Lung (tissue), 12 donors: ENCODE data around the gene TEAD1. TPM values are rescaled to one million over a fixed set of nuclear protein-coding genes. Genes with fewer than 3 reads are reported as not detected.

Source experiments
- ATAC-seq: fragments of 200-7000 bp; cut with Tn5 transposase; one replicate; pipeline ENCODE4 v1.9.1; 2020; ENCODE audit warnings: moderate number of reproducible peaks; ENCODE audit not compliant: insufficient read depth, low FRiP score
- DNase-seq, 3 donors: peaks; one replicate each; pipeline ENCODE4 v3.0.0-alpha.2; 2013 to 2017
- H3K27ac ChIP-seq, 2 donors: one replicate each; pipeline ENCODE4 v1.5.1; 2013; ENCODE audit warnings: mild to moderate bottlenecking in 2 of 2, moderate library complexity in 2 of 2, control low read depth in 1 of 2, inconsistent platforms in 1 of 2, low read depth in 1 of 2, low read length in 1 of 2
- H3K27me3 ChIP-seq, 3 donors: one replicate each; pipeline ENCODE4 v1.5.1; 2013; ENCODE audit warnings: low read length in 2 of 3; ENCODE audit not compliant: control insufficient read depth in 3 of 3, insufficient read depth in 3 of 3
- H3K36me3 ChIP-seq, 4 donors: one replicate each; pipeline ENCODE4 v1.5.1; 2013; ENCODE audit warnings: low read length in 4 of 4, mild to moderate bottlenecking in 1 of 4, moderate library complexity in 1 of 4; ENCODE audit not compliant: control insufficient read depth in 4 of 4, insufficient read depth in 4 of 4
- H3K4me1 ChIP-seq, 5 donors: one replicate each; pipeline ENCODE4 v1.5.1; 2013; ENCODE audit warnings: low read length in 5 of 5, mild to moderate bottlenecking in 2 of 5, moderate library complexity in 1 of 5; ENCODE audit not compliant: control insufficient read depth in 5 of 5, insufficient read depth in 5 of 5
- H3K4me3 ChIP-seq: one replicate; pipeline ENCODE4 v1.5.1; 2013; ENCODE audit warnings: mild to moderate bottlenecking, control low read depth, moderate library complexity
- H3K9ac ChIP-seq, 2 donors: one replicate each; pipeline ENCODE4 v1.5.1; 2013; ENCODE audit warnings: low read length in 2 of 2, control low read depth in 1 of 2; ENCODE audit not compliant: insufficient read depth in 1 of 2
- H3K9me3 ChIP-seq, 4 donors: one replicate each; pipeline ENCODE4 v1.5.1; 2013; ENCODE audit warnings: low read length in 3 of 4, mild to moderate bottlenecking in 1 of 4, moderate library complexity in 1 of 4; ENCODE audit not compliant: control insufficient read depth in 4 of 4, insufficient read depth in 3 of 4
- WGBS, 2 donors: extraction: QIAGEN DNeasy Blood & Tissue Kit; methylation state at CpG; one replicate each; pipeline ENCODE4 v1.1.7; 2013; 5-methylcytosine and 5-hydroxymethylcytosine counted together
- polyA plus RNA-seq, 2 donors: library from polyadenylated mRNA; stranded (reverse); fragments of 200-250 nt; gene quantifications; one replicate each; pipeline ENCODE4 v1.2.1, GENCODE V29; 2013
- total RNA-seq, 2 donors: library from RNA; depleted of rRNA in 1 of 2; stranded (reverse); fragments of >200 nt in 1 of 2; gene quantifications; one replicate each; pipeline ENCODE4 v1.2.1, GENCODE V29; 2014 to 2021
- TF ChIP-seq, protein P1 (sequence below): IDR thresholded peaks from 2 replicates; pipeline ENCODE4 v1.5.1; 2012; ENCODE audit warnings: mild to moderate bottlenecking; ENCODE audit errors: control extremely low read depth, extremely low read depth
- donor health status: control.
- donor health status: control.
- donor health status: Bipolar disorder and iron deficiency.
- donor health status: healthy.
- donor health status: DM: yes; HTN: yes; CAD: no.

Gene TEAD1
- total and polyA plus RNA-seq, 4 donors: 7.7 to 141 (median 38.8) TPM

DNA sequence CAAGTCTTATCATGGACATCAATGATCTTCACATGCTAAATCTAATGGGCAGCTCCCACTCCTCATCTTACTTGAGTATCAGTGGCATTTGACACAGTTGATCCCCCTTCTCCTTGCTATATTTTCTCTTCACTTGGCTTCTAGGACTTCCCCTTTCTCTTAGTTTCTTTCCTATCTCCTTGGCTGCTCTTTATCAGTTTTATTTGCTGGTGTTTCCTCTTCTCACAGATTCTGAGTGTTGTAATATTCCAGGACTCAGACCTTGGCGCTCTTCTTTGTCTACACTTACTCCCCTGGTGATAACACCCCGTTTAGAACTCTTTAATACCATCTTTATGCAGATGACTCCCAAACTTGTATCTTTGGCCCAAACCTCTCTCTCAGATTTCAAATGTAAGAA is 301.0 kb downstream of the TEAD1 start:
- WGBS, 2 donors: 39 to 40% methylated on average over 2 of the region's 2 CpGs
- ATAC-seq: no peak
- Histone ChIP-seq H3K9ac (no peak overlapping the region), H3K9me3 (no peaks in the 10 kb centered on the region), H3K27me3 (no peaks in the 10 kb centered on the region), H3K4me1 (peaks cover 0 to 7% (median 0%) of the 10 kb centered on the region in 5 donors), H3K4me3 (no peak overlapping the region), H3K27ac (no peak overlapping the region), H3K36me3 (no peaks in the 10 kb centered on the region)
- no peak for DNase-seq
- TF ChIP-seq, protein P1, sequence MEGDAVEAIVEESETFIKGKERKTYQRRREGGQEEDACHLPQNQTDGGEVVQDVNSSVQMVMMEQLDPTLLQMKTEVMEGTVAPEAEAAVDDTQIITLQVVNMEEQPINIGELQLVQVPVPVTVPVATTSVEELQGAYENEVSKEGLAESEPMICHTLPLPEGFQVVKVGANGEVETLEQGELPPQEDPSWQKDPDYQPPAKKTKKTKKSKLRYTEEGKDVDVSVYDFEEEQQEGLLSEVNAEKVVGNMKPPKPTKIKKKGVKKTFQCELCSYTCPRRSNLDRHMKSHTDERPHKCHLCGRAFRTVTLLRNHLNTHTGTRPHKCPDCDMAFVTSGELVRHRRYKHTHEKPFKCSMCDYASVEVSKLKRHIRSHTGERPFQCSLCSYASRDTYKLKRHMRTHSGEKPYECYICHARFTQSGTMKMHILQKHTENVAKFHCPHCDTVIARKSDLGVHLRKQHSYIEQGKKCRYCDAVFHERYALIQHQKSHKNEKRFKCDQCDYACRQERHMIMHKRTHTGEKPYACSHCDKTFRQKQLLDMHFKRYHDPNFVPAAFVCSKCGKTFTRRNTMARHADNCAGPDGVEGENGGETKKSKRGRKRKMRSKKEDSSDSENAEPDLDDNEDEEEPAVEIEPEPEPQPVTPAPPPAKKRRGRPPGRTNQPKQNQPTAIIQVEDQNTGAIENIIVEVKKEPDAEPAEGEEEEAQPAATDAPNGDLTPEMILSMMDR: no peak

GRCh38 chr11:12979928-12980689 is 305.9 kb downstream of the TEAD1 start:
- 22 to 46% methylated on average over 8 of the region's 8 CpGs for WGBS, 2 donors
- no peaks in the 10 kb centered on the region for H3K36me3 ChIP-seq
- TF ChIP-seq, protein P1: no peak
- H3K4me3 ChIP-seq: no peak overlapping the region
- no peak overlapping the region for H3K27ac ChIP-seq
- H3K27me3 ChIP-seq: no peaks in the 10 kb centered on the region
- ATAC-seq: no peak
- no peaks in the 10 kb centered on the region for H3K9me3 ChIP-seq
- H3K4me1 ChIP-seq: peaks cover 0 to 6% (median 0%) of the 10 kb centered on the region in 5 donors
- no peak for DNase-seq
- no peak overlapping the region for H3K9ac ChIP-seq

- DNase-seq (no peak), ATAC-seq (no peak)
- H3K36me3 ChIP-seq: no peaks in the 10 kb centered on the region
- TF ChIP-seq, protein P1: no peak
- WGBS, 2 donors: 71 to 77% methylated on average over 3 of the region's 3 CpGs
- H3K9me3 ChIP-seq: no peaks in the 10 kb centered on the region
- no peak overlapping the region for H3K9ac ChIP-seq
- H3K4me3 ChIP-seq: no peak overlapping the region
- H3K27me3 ChIP-seq: no peaks in the 10 kb centered on the region
- no peak overlapping the region for H3K27ac ChIP-seq
- H3K4me1 ChIP-seq: peaks cover 0 to 6% (median 0%) of the 10 kb centered on the region in 5 donors
Observed at GRCh38 chr11:12981676-12982522, 307.7 kb downstream of the TEAD1 start.
